C4-2B (cell line): ENCODE data around the gene SMIM1.

ENCODE experiments used
- H3K27ac ChIP-seq: fragments of 450-650 bp; 2 replicates; pipeline ENCODE4 v1.5.1; 2017
- CTCF ChIP-seq: fragments of 450-650 bp; conservative IDR thresholded peaks from 2 replicates; pipeline ENCODE4 v1.5.1; 2017; ENCODE audit warnings: mild to moderate bottlenecking
- ZFX ChIP-seq: fragments of 450-650 bp; IDR thresholded peaks from 2 replicates; pipeline ENCODE4 v1.6.1; 2017

The SMIM1 gene

DNA sequence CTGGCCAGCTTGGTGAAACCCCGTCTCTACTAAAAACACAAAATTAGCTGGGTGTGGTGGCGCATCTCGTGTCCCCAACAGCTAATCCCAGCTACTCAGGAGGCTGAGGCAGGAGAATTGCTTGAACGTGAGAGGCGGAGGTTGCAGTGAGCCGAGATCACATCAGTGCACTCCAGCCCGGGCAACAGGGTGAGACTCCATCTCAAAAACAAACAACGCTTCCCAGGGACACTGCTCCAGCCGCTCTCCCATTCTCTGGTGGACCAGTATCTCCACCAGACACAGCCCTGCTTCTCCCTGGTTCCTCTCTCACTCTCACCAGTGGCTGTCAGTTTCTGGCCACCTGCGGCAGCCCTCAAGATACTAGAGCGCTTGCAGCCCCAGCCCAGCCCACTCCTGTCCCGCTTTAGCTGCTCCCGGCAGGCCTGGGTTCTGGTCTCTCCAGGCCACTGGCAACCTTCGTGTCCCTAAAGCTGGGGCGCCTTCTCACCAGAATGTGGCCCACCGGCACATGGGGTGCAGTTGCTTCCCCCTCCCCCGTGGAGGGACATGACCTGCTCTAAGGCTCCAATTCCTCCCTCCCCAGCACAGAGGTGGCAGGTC, 44.7 kb downstream of the SMIM1 start:
- no peak overlapping the region for H3K27ac ChIP-seq
- TF ChIP-seq ZFX (no peak), CTCF (no peak)

DNA sequence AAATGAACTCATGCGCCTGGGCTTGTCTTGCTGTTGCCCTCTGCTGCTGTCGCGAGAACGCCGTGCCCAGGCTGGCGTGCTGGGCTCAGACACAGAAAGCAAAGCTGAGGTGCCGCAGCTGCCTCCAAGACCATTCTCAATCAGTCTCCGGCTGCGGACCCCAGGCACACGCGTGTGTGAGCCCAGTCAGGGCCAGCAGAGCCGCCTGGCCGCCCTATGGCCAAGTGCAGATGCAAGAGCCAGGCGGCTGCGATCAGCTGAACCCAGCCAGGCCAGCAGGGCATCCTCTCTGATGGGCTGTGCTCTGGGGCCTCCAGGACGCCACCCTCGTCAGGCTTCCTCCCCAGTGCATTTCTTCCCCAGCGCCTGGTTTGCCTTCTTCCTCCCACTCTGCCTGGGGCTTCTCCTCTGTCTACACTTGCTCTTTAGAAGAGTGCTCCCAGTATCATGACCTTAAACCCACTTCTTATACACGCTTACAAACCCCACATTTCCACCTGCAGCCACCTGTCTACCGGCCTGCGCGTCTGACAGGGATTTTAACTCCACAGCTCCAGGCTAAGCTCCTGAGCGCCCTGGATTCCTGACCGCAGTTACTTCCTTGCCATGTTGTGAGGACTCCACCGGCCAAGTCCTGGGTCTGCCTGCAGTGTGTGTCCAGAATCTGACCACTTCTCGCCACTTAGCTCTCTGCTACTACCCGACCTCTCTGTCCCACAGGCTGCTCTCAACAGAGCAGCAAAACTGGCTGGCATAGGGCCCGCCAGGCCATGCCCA, 45.5 kb downstream of the SMIM1 start:
- H3K27ac ChIP-seq, result no peak overlapping the region
- TF ChIP-seq ZFX, result no peak
- no peak for TF ChIP-seq CTCF

- no peak overlapping the region for H3K27ac ChIP-seq
Measured at GRCh38 chr1:3819771-3820200, 47.2 kb downstream of the SMIM1 start.

DNA sequence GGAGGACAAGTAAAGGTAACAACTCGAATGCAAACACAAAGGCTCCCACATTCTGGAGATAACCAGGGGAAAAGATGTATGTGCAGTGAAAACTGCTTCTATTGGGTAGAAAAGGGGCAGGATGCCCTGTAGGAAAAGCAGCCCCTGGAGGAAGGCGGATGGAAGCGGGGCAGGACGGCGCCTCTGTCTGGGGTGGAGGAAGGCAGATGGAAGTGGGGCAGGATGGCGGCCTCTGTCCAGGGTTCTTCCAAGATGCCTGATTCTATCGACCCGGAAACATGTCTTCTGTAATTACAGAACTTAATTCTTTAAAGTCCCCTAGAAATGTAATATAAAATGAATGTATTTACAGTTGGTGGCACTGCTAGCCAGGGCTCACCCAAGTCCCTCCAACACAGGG, 47.8 kb downstream of the SMIM1 start:
- TF ChIP-seq CTCF (no peak), ZFX (no peak)
- H3K27ac ChIP-seq, result no peak overlapping the region

More at GRCh38 chr1:3819771-3820200, 47.2 kb downstream of the SMIM1 start:
- TF ChIP-seq ZFX (no peak), CTCF (no peak)

DNA sequence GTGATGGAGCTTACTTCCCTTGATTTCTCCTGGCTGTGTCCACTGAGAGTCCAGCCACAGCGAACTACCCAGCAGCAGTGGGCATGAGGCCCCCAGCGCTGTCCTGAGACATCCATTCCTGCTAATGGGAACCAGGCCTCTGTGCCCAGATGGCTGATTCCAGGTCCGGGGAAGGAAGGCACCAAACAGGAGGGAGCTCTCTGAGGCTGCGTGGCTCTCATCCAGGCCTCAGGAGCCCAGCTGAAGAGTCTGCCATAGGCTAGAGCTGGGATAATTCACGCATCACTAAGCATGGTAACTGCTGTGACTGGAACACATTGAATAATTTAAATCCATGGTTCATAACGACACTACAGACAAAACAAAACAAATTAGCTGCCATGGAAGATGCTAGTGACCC, 48.5 kb downstream of the SMIM1 start:
- TF ChIP-seq CTCF (no peak), ZFX (no peak)
- no peak overlapping the region for H3K27ac ChIP-seq

GRCh38 chr1:3821447-3821846, 48.9 kb downstream of the SMIM1 start:
- no peak for TF ChIP-seq ZFX
- TF ChIP-seq CTCF, result no peak
- no peak overlapping the region for H3K27ac ChIP-seq

GRCh38 chr1:3821908-3822307, 49.4 kb downstream of the SMIM1 start:
- TF ChIP-seq CTCF (no peak), ZFX (no peak)
- H3K27ac ChIP-seq, result no peak overlapping the region
